Measurements from ENCODE around the gene POLK. TPM values are rescaled to one million over a fixed set of nuclear protein-coding genes. Genes with fewer than 3 reads are reported as not detected.

POLK gene
- total and polyA plus RNA-seq, 2 of the 4 experiments (the other 2 are of a cell fraction) = 10.4 to 24.4 TPM

DNA sequence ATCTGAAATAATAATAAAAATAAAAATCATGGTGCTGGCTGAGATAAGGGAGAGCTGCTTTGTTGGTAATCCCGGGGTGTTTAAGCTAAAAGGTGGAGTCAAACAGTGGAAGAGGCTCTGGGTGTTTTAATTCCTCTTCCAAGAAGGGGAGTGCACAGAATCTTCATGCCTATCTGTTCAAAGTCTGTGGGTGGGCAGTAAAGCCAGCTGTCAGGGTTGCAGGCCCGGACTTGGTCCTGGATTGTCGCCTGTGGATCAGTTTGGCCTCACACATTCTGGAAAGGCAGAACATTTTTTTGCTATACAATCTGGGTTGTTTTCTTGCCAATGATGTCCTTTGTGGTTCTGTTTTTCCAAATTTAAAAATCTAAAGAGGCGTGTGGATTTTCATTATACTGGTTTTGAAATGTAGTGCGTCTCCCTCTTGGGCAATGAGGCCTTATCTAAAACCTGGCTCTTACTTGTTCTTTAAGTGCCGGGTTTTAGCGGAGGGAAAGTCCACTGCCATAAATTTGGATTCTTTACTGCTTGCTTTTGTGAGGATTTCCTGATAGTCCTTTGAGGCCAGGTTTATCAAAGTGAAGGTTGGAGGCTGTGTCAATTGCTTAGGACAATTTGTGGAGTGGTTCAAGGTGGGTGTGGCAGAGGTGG is 105.4 kb downstream of the POLK start:
- no peaks in the 10 kb centered on the region for H4K20me1 ChIP-seq (ENCODE audit: insufficient read depth, low read length)
- no peak overlapping the region for H2BK120ac ChIP-seq (ENCODE audit: low read depth, low read length)
- H4K91ac ChIP-seq (ENCODE audit: insufficient read depth, low read depth, low read length) = no peak overlapping the region
- no peak overlapping the region for H2AK9ac ChIP-seq (replicated peaks; ENCODE audit: low read depth, low read length, poor library complexity)
- ChIA-PET POLR2A (ENCODE audit: unreplicated experiment) (no interaction called here), CTCF (interaction anchor here (0.9 kb wide), 1 partner anchor 17 kb away, joined by 3 read pairs; no protein-coding TSS in a partner anchor)
- H3K9ac ChIP-seq (ENCODE audit: low read depth, low read length) = no peak overlapping the region
- DNase-seq (no peak), ATAC-seq (ENCODE audit: low read depth) (no peak)
- TF ChIP-seq NFE2L2 (IDR thresholded peaks at IDR 0.05; ENCODE audit: low read depth, low read length) (no peak), MAFK (IDR thresholded peaks at IDR 0.05; ENCODE audit: low read depth, low read length) (no peak), RAD21 (IDR thresholded peaks at IDR 0.05; ENCODE audit: low read length) (no peak), MAZ (IDR thresholded peaks at IDR 0.05; ENCODE audit: borderline replicate concordance, low read depth, low read length) (no peak), CHD1 (IDR thresholded peaks at IDR 0.05; ENCODE audit: low read depth, low read length) (no peak), POLR2A (IDR thresholded peaks at IDR 0.05; ENCODE audit: low read depth, low read length) (no peak), SMC3 (IDR thresholded peaks at IDR 0.05; ENCODE audit: low read depth, low read length) (no peak), FOS (IDR thresholded peaks at IDR 0.05; ENCODE audit: low read depth, low read length) (no peak), RFX5 (IDR thresholded peaks at IDR 0.05; ENCODE audit: low read depth, low read length) (no peak), CEBPB (IDR thresholded peaks at IDR 0.05; ENCODE audit: low read depth, low read length) (no peak)
- TF ChIP-seq, protein P1, sequence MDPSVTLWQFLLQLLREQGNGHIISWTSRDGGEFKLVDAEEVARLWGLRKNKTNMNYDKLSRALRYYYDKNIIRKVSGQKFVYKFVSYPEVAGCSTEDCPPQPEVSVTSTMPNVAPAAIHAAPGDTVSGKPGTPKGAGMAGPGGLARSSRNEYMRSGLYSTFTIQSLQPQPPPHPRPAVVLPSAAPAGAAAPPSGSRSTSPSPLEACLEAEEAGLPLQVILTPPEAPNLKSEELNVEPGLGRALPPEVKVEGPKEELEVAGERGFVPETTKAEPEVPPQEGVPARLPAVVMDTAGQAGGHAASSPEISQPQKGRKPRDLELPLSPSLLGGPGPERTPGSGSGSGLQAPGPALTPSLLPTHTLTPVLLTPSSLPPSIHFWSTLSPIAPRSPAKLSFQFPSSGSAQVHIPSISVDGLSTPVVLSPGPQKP (IDR thresholded peaks at IDR 0.05; ENCODE audit: borderline replicate concordance, low read depth, low read length) = no peak
- TF ChIP-seq, protein P2, sequence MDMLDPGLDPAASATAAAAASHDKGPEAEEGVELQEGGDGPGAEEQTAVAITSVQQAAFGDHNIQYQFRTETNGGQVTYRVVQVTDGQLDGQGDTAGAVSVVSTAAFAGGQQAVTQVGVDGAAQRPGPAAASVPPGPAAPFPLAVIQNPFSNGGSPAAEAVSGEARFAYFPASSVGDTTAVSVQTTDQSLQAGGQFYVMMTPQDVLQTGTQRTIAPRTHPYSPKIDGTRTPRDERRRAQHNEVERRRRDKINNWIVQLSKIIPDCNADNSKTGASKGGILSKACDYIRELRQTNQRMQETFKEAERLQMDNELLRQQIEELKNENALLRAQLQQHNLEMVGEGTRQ (IDR thresholded peaks at IDR 0.05; ENCODE audit: low read depth, low read length) = no peak
- TF ChIP-seq, protein P3, sequence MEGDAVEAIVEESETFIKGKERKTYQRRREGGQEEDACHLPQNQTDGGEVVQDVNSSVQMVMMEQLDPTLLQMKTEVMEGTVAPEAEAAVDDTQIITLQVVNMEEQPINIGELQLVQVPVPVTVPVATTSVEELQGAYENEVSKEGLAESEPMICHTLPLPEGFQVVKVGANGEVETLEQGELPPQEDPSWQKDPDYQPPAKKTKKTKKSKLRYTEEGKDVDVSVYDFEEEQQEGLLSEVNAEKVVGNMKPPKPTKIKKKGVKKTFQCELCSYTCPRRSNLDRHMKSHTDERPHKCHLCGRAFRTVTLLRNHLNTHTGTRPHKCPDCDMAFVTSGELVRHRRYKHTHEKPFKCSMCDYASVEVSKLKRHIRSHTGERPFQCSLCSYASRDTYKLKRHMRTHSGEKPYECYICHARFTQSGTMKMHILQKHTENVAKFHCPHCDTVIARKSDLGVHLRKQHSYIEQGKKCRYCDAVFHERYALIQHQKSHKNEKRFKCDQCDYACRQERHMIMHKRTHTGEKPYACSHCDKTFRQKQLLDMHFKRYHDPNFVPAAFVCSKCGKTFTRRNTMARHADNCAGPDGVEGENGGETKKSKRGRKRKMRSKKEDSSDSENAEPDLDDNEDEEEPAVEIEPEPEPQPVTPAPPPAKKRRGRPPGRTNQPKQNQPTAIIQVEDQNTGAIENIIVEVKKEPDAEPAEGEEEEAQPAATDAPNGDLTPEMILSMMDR (conservative IDR thresholded peaks at IDR 0.05; ENCODE audit: low read depth, low read length) = no peak
- 89% methylated on average over 3 of the region's 7 CpGs; no CpG with 5 or more reads in 1 of the 2 experiments for WGBS, 2 experiments (ENCODE audit: extremely low coverage in 2 of 2, insufficient read length in 1 of 2)
- no peak overlapping the region for H2BK5ac ChIP-seq (ENCODE audit: low read depth, low read length, poor library complexity, severe bottlenecking)
- no peak overlapping the region for H3K23ac ChIP-seq (ENCODE audit: low read depth, low read length)
- no peak overlapping the region for H2BK20ac ChIP-seq (ENCODE audit: low read depth, low read length)
- H3K18ac ChIP-seq (ENCODE audit: low read depth, low read length) = no peak overlapping the region
- no peak overlapping the region for H4K8ac ChIP-seq (ENCODE audit: low read depth in 2 of 2, low read length in 2 of 2)
- H3K4me3 ChIP-seq (ENCODE audit: insufficient read depth, low read depth, low read length) = no peak overlapping the region
- H3K56ac ChIP-seq (ENCODE audit: extremely low read depth, insufficient read depth, low read length) = no peak overlapping the region
- dilution Hi-C loops (cut with HindIII; ENCODE audit: low sequenced_read_pairs, unreplicated experiment) (no loop called here), in situ Hi-C loops (cut with MboI; ENCODE audit: low sequenced_read_pairs) (no loop called here), intact Hi-C loops (cut with micrococcal nuclease) (loop anchor here (5.0 kb wide), 1 partner anchor 40 kb away; no protein-coding TSS in a partner anchor)
- no peaks in the 10 kb centered on the region for H3K79me1 ChIP-seq (ENCODE audit: low read depth in 1 of 2, low read length in 2 of 2)
- no peak overlapping the region for H3K4me2 ChIP-seq (ENCODE audit: low read depth, low read length)
- no peak overlapping the region for H3K14ac ChIP-seq (replicated peaks; ENCODE audit: low read depth, low read length)
- H2BK15ac ChIP-seq (ENCODE audit: low read depth, low read length) = no peak overlapping the region
- H2AK5ac ChIP-seq (ENCODE audit: low read depth, low read length) = no peak overlapping the region
- no peak overlapping the region for H2AFZ ChIP-seq (replicated peaks; ENCODE audit: low read length, poor library complexity)
- no peaks in the 10 kb centered on the region for H3K9me3 ChIP-seq (ENCODE audit: control insufficient read depth, insufficient read depth, low read length)
- no peaks in the 10 kb centered on the region for H3K36me3 ChIP-seq (ENCODE audit: control insufficient read depth, insufficient read depth, low read length)
- H3K27me3 ChIP-seq (ENCODE audit: control insufficient read depth, insufficient read depth, low read length) = no peaks in the 10 kb centered on the region
- BruUV-seq (replicated peaks) = no TSS peak
- no peak overlapping the region for H4K5ac ChIP-seq (ENCODE audit: low read depth, low read length)
- H3K4ac ChIP-seq (ENCODE audit: low read depth, low read length) = no peak overlapping the region
- no peak overlapping the region for H3K27ac ChIP-seq (ENCODE audit: insufficient read depth, low read length)
- H3K4me1 ChIP-seq (ENCODE audit: control insufficient read depth, insufficient read depth, low read length) = no peaks in the 10 kb centered on the region
- H3K9me1 ChIP-seq (ENCODE audit: insufficient read depth, low read length) = no peaks in the 10 kb centered on the region
